Smooth muscle cell (in vitro differentiated cells): Measurements from ENCODE around the gene NPRL2. TPM values are rescaled to one million over a fixed set of nuclear protein-coding genes. Genes with fewer than 3 reads are reported as not detected.

Source experiments
- DNase-seq: peaks from one replicate; lab custom pipeline; 2025; ENCODE audit not compliant: unreplicated experiment; lab: John Stamatoyannopoulos, UW
- H2AFZ ChIP-seq: fragments of 200-600 bp; sonication (generic); 2 replicates; pipeline ENCODE4 v1.6.0; 2016; ENCODE audit warnings: antibody characterized with exemption, low read depth, mild to moderate bottlenecking
- H3F3A ChIP-seq: fragments of 200-600 bp; sonication (generic); 2 replicates; pipeline ENCODE4 v1.6.0; 2017; ENCODE audit warnings: antibody characterized with exemption, low read depth
- H3K27ac ChIP-seq: fragments of 200-600 bp; sonication (generic); 2 replicates; pipeline ENCODE4 v1.5.1; 2016; ENCODE audit warnings: low read depth, mild to moderate bottlenecking
- H3K27me3 ChIP-seq: fragments of 200-600 bp; sonication (generic); 2 replicates; pipeline ENCODE4 v1.6.1; 2016; ENCODE audit warnings: low read depth, mild to moderate bottlenecking
- H3K36me3 ChIP-seq: fragments of 200-600 bp; sonication (generic); 2 replicates; pipeline ENCODE4 v1.5.1; 2016; ENCODE audit warnings: low read depth
- H3K4me1 ChIP-seq: fragments of 200-600 bp; sonication (generic); 2 replicates; pipeline ENCODE4 v1.5.1; 2016; ENCODE audit warnings: low read depth
- H3K4me2 ChIP-seq: fragments of 200-600 bp; sonication (generic); 2 replicates; pipeline ENCODE4 v1.6.0; 2016; ENCODE audit warnings: mild to moderate bottlenecking
- H3K4me3 ChIP-seq: fragments of 200-600 bp; sonication (generic); 2 replicates; pipeline ENCODE4 v1.5.1; 2016; ENCODE audit warnings: mild to moderate bottlenecking
- H3K79me2 ChIP-seq: fragments of 200-600 bp; sonication (generic); 2 replicates; pipeline ENCODE4 v1.6.0; 2016; ENCODE audit warnings: low read depth, mild to moderate bottlenecking
- H3K9ac ChIP-seq: fragments of 200-600 bp; sonication (generic); 2 replicates; pipeline ENCODE4 v1.6.0; 2016; ENCODE audit warnings: low read depth
- H3K9me3 ChIP-seq: fragments of 200-600 bp; sonication (generic); replicated peaks from 2 replicates; pipeline ENCODE4 v1.5.1; 2016; ENCODE audit warnings: low read depth
- H4K20me1 ChIP-seq: fragments of 200-600 bp; sonication (generic); 2 replicates; pipeline ENCODE4 v1.6.0; 2016; ENCODE audit warnings: low read depth
- WGBS: methylation state at CpG from one replicate; pipeline ENCODE4 v1.1.7; 2016; ENCODE audit warnings: low lambda C conversion rate; 5-methylcytosine and 5-hydroxymethylcytosine counted together
- polyA plus RNA-seq: library from polyadenylated mRNA; unstranded; fragments of >200 nt; fragmentation: Nextera tagmentation; extraction: Ambion mirVana; gene quantifications from 2 replicates; pipeline ENCODE4 v1.2.1, GENCODE V29; 2016
- total RNA-seq: library from RNA; depleted of rRNA; stranded (reverse); fragments of >200 nt; gene quantifications from 2 replicates; pipeline ENCODE4 v1.2.3, GENCODE V29; 2014
- TF ChIP-seq, protein P1 (sequence below): fragments of 200-600 bp; sonication (generic); IDR thresholded peaks from 2 replicates; pipeline ENCODE4 v1.5.1; 2017; ENCODE audit warnings: borderline replicate concordance, mild to moderate bottlenecking, antibody characterized with exemption; ENCODE audit not compliant: insufficient read depth, poor library complexity, severe bottlenecking

Gene NPRL2
- total and polyA plus RNA-seq, 2 experiments from 2014 or later, result 25.1 to 29.3 TPM

DNA sequence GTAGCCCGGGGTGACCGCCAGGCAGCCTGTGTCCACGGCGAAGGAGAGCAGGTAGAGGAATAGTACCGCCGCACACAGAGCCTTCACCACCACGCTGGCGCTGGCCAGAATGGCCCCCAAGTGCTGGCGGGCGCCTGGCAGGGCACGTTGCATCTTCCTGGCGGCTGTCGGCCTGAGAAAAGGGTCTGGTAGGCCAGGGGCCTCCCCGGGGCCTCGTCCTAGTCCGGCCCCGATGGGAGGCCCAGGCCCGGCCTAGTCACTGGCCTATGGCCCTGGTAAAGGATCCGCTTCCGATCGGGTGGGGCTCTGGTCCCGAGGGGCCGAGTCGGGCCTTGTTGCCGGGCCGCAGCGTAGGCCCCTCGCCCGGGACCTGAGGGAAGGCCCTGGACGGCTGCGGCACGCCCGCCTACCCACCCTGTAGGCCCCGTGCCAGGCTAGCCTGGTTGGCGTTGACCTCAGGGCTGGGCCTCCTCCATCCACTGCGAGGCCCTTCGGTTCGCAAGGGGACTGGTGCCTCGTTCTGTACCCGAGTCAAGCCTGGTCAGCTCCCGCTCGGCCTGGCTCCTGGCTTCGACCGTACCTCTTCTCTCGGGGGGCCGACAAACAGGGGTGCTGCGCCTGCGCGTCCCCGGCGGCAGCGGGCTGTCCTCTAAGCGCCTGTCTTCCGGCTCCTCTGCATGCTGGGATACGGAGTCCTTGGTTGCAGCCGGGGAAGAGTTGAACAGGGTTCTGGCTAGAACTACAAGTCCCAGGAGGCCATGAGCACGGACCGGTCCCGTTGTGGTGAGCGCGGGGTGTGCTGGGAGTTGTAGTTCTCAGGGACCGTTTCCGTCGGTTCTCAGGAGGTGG lies 8.6 kb upstream of the NPRL2 start, which contains the start of gene TMEM115:
Gene TMEM115, minus strand, starts transcription at position 611 of the 849 bp plus-strand sequence. Its CDS starts 458 bp downstream, at position 153.
- H3K4me2 ChIP-seq, result peak within 1 kb of the TSS; percentile 92
- H3K27me3 ChIP-seq, result no peaks in the 10 kb centered on the region
- TF ChIP-seq, protein P1, sequence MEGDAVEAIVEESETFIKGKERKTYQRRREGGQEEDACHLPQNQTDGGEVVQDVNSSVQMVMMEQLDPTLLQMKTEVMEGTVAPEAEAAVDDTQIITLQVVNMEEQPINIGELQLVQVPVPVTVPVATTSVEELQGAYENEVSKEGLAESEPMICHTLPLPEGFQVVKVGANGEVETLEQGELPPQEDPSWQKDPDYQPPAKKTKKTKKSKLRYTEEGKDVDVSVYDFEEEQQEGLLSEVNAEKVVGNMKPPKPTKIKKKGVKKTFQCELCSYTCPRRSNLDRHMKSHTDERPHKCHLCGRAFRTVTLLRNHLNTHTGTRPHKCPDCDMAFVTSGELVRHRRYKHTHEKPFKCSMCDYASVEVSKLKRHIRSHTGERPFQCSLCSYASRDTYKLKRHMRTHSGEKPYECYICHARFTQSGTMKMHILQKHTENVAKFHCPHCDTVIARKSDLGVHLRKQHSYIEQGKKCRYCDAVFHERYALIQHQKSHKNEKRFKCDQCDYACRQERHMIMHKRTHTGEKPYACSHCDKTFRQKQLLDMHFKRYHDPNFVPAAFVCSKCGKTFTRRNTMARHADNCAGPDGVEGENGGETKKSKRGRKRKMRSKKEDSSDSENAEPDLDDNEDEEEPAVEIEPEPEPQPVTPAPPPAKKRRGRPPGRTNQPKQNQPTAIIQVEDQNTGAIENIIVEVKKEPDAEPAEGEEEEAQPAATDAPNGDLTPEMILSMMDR, result no peak
- peaks cover 41% of the 10 kb centered on the region for H4K20me1 ChIP-seq
- H3K27ac ChIP-seq, result peak within 1 kb of the TSS; percentile 71
- no peaks in the 10 kb centered on the region for H3F3A ChIP-seq
- WGBS, result 9% methylated on average over 63 of the region's 64 CpGs
- peak; percentile 80 for DNase-seq
- no peaks in the 10 kb centered on the region for H3K9me3 ChIP-seq
- peak within 1 kb of the TSS; percentile 76 for H2AFZ ChIP-seq
- no peaks in the 10 kb centered on the region for H3K36me3 ChIP-seq
- H3K9ac ChIP-seq, result peak within 1 kb of the TSS; percentile 93
- peak within 1 kb of the TSS; percentile 64 for H3K4me3 ChIP-seq
- peaks cover 23% of the 10 kb centered on the region for H3K4me1 ChIP-seq
- peaks cover 39% of the 10 kb centered on the region for H3K79me2 ChIP-seq

DNA sequence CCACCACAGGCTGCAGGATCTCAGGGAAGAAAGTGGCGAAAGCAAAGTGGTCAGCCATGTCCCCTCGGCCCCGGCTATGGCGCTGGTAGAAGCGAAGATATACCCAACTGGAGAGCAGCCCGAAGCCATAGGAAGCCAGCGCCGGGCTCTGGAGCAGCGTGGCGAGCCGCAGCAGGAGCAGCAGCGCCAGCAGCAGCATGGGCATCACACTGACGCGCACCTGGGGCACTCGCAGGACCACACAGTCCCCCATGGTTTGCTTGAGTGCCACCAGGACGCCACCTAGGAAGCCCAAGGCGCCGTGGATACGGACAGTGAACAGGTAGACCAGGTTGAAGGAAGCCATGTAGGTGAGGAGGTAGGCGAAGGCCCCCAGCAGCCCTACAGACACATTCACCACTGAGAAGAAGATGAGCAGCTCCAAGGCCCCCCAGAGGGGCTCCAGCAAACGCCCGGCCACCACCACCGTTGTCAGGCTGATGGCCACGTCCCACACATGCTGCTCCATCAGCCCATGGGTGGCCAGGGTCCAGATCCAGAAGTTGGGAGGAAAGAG lies 7.9 kb upstream of the NPRL2 start:
- H2AFZ ChIP-seq, result no peak overlapping the region
- WGBS, result 84% methylated on average over 24 of the region's 24 CpGs
- peaks cover 41% of the 10 kb centered on the region for H4K20me1 ChIP-seq

DNA sequence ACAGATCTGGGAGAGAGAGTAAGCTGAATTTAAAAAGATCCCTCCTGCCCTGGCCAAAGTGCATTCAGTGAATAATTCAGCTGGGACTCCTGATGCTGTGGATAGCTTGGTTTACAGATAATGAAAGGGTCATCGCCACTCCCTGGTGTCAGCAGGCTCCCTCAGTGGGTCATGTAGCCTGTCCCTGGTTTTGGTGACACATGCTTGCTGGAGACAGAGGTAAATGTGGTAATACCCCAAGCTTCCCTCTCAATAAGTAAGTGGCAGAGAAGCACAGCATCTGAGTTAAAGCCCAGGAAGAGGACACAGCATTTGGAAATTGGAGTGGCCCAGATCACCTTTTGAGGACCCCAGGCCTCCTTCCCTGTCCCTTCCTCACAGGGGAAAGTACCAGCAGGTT lies 6.9 kb upstream of the NPRL2 start:
- no peak for DNase-seq
- H3K36me3 ChIP-seq, result no peaks in the 10 kb centered on the region
- no peaks in the 10 kb centered on the region for H3F3A ChIP-seq
- no peaks in the 10 kb centered on the region for H3K9me3 ChIP-seq
- 85% methylated on average over 1 of the region's 1 CpG for WGBS
- TF ChIP-seq, protein P1, result no peak
- H3K4me2 ChIP-seq, result peak overlapping the region; percentile 92
- no peaks in the 10 kb centered on the region for H3K27me3 ChIP-seq
- peak overlapping the region; percentile 93 for H3K9ac ChIP-seq
- peaks cover 39% of the 10 kb centered on the region for H3K79me2 ChIP-seq
- H4K20me1 ChIP-seq, result peaks cover 41% of the 10 kb centered on the region
- H3K4me1 ChIP-seq, result peaks cover 23% of the 10 kb centered on the region
- H2AFZ ChIP-seq, result no peak overlapping the region
- no peak overlapping the region for H3K27ac ChIP-seq
- peak overlapping the region; percentile 64 for H3K4me3 ChIP-seq

More for the DNA sequence above, 7.9 kb upstream of the NPRL2 start:
- Histone ChIP-seq H3K9ac (peak overlapping the region; percentile 93), H3K79me2 (peaks cover 39% of the 10 kb centered on the region), H3K36me3 (no peaks in the 10 kb centered on the region), H3K27ac (peak overlapping the region; percentile 71), H3K4me3 (peak overlapping the region; percentile 64), H3K4me1 (peaks cover 23% of the 10 kb centered on the region), H3K27me3 (no peaks in the 10 kb centered on the region), H3K9me3 (no peaks in the 10 kb centered on the region), H3K4me2 (peak overlapping the region; percentile 92), H3F3A (no peaks in the 10 kb centered on the region)
- TF ChIP-seq, protein P1, result no peak
- DNase-seq, result no peak
